GM19099 (cell line): ENCODE results near the gene STRA8.

Experiments used
- POLR2A ChIP-seq: IDR thresholded peaks from 3 replicates; pipeline ENCODE4 v1.6.1; 2011; ENCODE audit warnings: low read depth; ENCODE audit not compliant: insufficient read length; ENCODE audit errors: extremely low read depth

Gene STRA8

GRCh38 chr7:135247746-135248471 lies 14.3 kb downstream of the STRA8 start:
- no peak for TF ChIP-seq POLR2A

- TF ChIP-seq POLR2A: no peak
Observed at GRCh38 chr7:135248546-135248945, 14.9 kb downstream of the STRA8 start.

GRCh38 chr7:135251496-135252391 lies 18.1 kb downstream of the STRA8 start:
- TF ChIP-seq POLR2A: no peak

- TF ChIP-seq POLR2A: no peak
Observed at GRCh38 chr7:135253851-135254771, 20.5 kb downstream of the STRA8 start.

GRCh38 chr7:135257790-135258189 lies 24.2 kb downstream of the STRA8 start:
- TF ChIP-seq POLR2A: no peak

- no peak for TF ChIP-seq POLR2A
Observed at GRCh38 chr7:135258585-135258984, 24.9 kb downstream of the STRA8 start.

GRCh38 chr7:135259702-135260101 lies 26.1 kb downstream of the STRA8 start:
- no peak for TF ChIP-seq POLR2A

GRCh38 chr7:135260470-135260869 lies 26.8 kb downstream of the STRA8 start:
- no peak for TF ChIP-seq POLR2A

GRCh38 chr7:135260930-135261721 lies 27.5 kb downstream of the STRA8 start:
- TF ChIP-seq POLR2A: no peak

- TF ChIP-seq POLR2A: no peak
Observed at GRCh38 chr7:135262623-135263320, 29.1 kb downstream of the STRA8 start.

- TF ChIP-seq POLR2A: no peak
Observed at GRCh38 chr7:135263321-135263970, 29.8 kb downstream of the STRA8 start.

- no peak for TF ChIP-seq POLR2A
Observed at GRCh38 chr7:135265637-135266036, 32.0 kb downstream of the STRA8 start.

GRCh38 chr7:135269921-135270320 lies 36.3 kb downstream of the STRA8 start:
- TF ChIP-seq POLR2A: no peak
